ENCODE results near the gene NAV3.

GRCh38 chr12:78260976-78261375 lies 430.3 kb downstream of the NAV3 start:
- TF ChIP-seq CTCF (IDR thresholded peaks at IDR 0.05) (no peak), POLR2AphosphoS5 (IDR thresholded peaks at IDR 0.05) (no peak)
